HEK293 (cell line): ENCODE measurements around the gene COX7A2.

ENCODE experiments used
- ATF2 ChIP-seq: fragments of 450-650 bp; formaldehyde crosslinking; IDR thresholded peaks from 2 replicates; pipeline ENCODE4 v1.5.1; 2016; ENCODE audit warnings: missing biosample characterization, missing genetic modification characterization, low read depth
- EGR2 ChIP-seq: fragments of 450-650 bp; formaldehyde crosslinking; IDR thresholded peaks from 2 replicates; pipeline ENCODE4 v1.5.1; 2016; ENCODE audit warnings: low read depth, missing biosample characterization, missing genetic modification characterization
- HIC1 ChIP-seq: fragments of 450-650 bp; formaldehyde crosslinking; IDR thresholded peaks from 2 replicates; pipeline ENCODE4 v1.5.1; 2016; ENCODE audit warnings: missing biosample characterization, missing genetic modification characterization
- INSM2 ChIP-seq: fragments of 450-650 bp; formaldehyde crosslinking; IDR thresholded peaks from 2 replicates; pipeline ENCODE4 v1.5.1; 2016; ENCODE audit warnings: missing biosample characterization, missing genetic modification characterization
- KLF8 ChIP-seq: fragments of 450-650 bp; formaldehyde crosslinking; IDR thresholded peaks from 2 replicates; pipeline ENCODE4 v1.5.1; 2016; ENCODE audit warnings: missing biosample characterization, missing genetic modification characterization
- KLF9 ChIP-seq: fragments of 450-650 bp; formaldehyde crosslinking; IDR thresholded peaks from 2 replicates; pipeline ENCODE4 v1.5.1; 2016; ENCODE audit warnings: missing biosample characterization, missing genetic modification characterization, low read depth
- MYNN ChIP-seq: fragments of 450-650 bp; formaldehyde crosslinking; IDR thresholded peaks from 2 replicates; pipeline ENCODE4 v1.5.1; 2016; ENCODE audit warnings: missing biosample characterization, missing genetic modification characterization, borderline replicate concordance
- REST ChIP-seq: fragments of 450-650 bp; formaldehyde crosslinking; IDR thresholded peaks from 2 replicates; pipeline ENCODE4 v1.5.1; 2016; ENCODE audit warnings: missing biosample characterization, missing genetic modification characterization
- SP2 ChIP-seq: fragments of 450-650 bp; formaldehyde crosslinking; IDR thresholded peaks from 2 replicates; pipeline ENCODE4 v1.5.1; 2016; ENCODE audit warnings: missing biosample characterization, missing genetic modification characterization
- TCF7L2 ChIP-seq: IDR thresholded peaks from 2 replicates; pipeline ENCODE4 v1.6.1; 2011; ENCODE audit warnings: low read depth, mild to moderate bottlenecking, inconsistent platforms, low read length, moderate library complexity, borderline replicate concordance
- ZNF10 ChIP-seq: fragments of 450-650 bp; formaldehyde crosslinking; IDR thresholded peaks from 2 replicates; pipeline ENCODE4 v1.5.1; 2017; ENCODE audit warnings: missing biosample characterization, missing genetic modification characterization
- ZNF155 ChIP-seq: fragments of 450-650 bp; formaldehyde crosslinking; IDR thresholded peaks from 2 replicates; pipeline ENCODE4 v1.5.1; 2016; ENCODE audit warnings: missing biosample characterization, missing genetic modification characterization
- ZNF16 ChIP-seq: fragments of 450-650 bp; formaldehyde crosslinking; IDR thresholded peaks from 2 replicates; pipeline ENCODE4 v1.5.1; 2016; ENCODE audit warnings: low read depth, missing biosample characterization, missing genetic modification characterization
- ZNF174 ChIP-seq: fragments of 450-650 bp; formaldehyde crosslinking; IDR thresholded peaks from 2 replicates; pipeline ENCODE4 v1.5.0; 2017; ENCODE audit warnings: missing biosample characterization, mild to moderate bottlenecking, missing genetic modification characterization
- ZNF2 ChIP-seq: fragments of 450-650 bp; formaldehyde crosslinking; IDR thresholded peaks from 2 replicates; pipeline ENCODE4 v1.5.1; 2016; ENCODE audit warnings: missing biosample characterization, missing genetic modification characterization
- ZNF302 ChIP-seq: fragments of 450-650 bp; formaldehyde crosslinking; IDR thresholded peaks from 2 replicates; pipeline ENCODE4 v1.5.1; 2016; ENCODE audit warnings: missing biosample characterization, missing genetic modification characterization, low read depth
- ZNF501 ChIP-seq: fragments of 450-650 bp; formaldehyde crosslinking; IDR thresholded peaks from 2 replicates; pipeline ENCODE4 v1.5.1; 2016; ENCODE audit warnings: missing biosample characterization, missing genetic modification characterization
- ZNF549 ChIP-seq: fragments of 450-650 bp; IDR thresholded peaks from 2 replicates; pipeline ENCODE4 v1.5.1; 2018; ENCODE audit warnings: missing biosample characterization, missing genetic modification characterization, mild to moderate bottlenecking, inconsistent platforms, moderate library complexity
- ZNF610 ChIP-seq: fragments of 450-650 bp; formaldehyde crosslinking; IDR thresholded peaks from 2 replicates; pipeline ENCODE4 v1.5.1; 2016; ENCODE audit warnings: missing biosample characterization, missing genetic modification characterization, borderline replicate concordance
- ZNF658 ChIP-seq: fragments of 450-650 bp; formaldehyde crosslinking; IDR thresholded peaks from 2 replicates; pipeline ENCODE4; 2016; ENCODE audit warnings: missing biosample characterization, missing genetic modification characterization
- ZNF692 ChIP-seq: fragments of 450-650 bp; formaldehyde crosslinking; IDR thresholded peaks from 2 replicates; pipeline ENCODE4 v1.5.1; 2016; ENCODE audit warnings: missing biosample characterization, missing genetic modification characterization
- ZNF701 ChIP-seq: fragments of 450-650 bp; formaldehyde crosslinking; IDR thresholded peaks from 2 replicates; pipeline ENCODE4 v1.5.1; 2016; ENCODE audit warnings: missing biosample characterization, missing genetic modification characterization
- ZNF747 ChIP-seq: fragments of 450-650 bp; formaldehyde crosslinking; IDR thresholded peaks from 2 replicates; pipeline ENCODE4 v1.5.1; 2016; ENCODE audit warnings: missing biosample characterization, missing genetic modification characterization
- ZNF76 ChIP-seq: fragments of 450-650 bp; formaldehyde crosslinking; IDR thresholded peaks from 2 replicates; pipeline ENCODE4; 2016; ENCODE audit warnings: low read depth, missing biosample characterization, missing genetic modification characterization, borderline replicate concordance
- ZNF777 ChIP-seq: fragments of 450-650 bp; formaldehyde crosslinking; IDR thresholded peaks from 2 replicates; pipeline ENCODE4 v1.5.1; 2017; ENCODE audit warnings: missing biosample characterization, missing genetic modification characterization, borderline replicate concordance
- ZSCAN18 ChIP-seq: fragments of 450-650 bp; formaldehyde crosslinking; IDR thresholded peaks from 2 replicates; pipeline ENCODE4 v1.5.1; 2016; ENCODE audit warnings: missing biosample characterization, missing genetic modification characterization
- ZSCAN23 ChIP-seq: fragments of 450-650 bp; formaldehyde crosslinking; IDR thresholded peaks from 2 replicates; pipeline ENCODE4 v1.5.1; 2016; ENCODE audit warnings: missing biosample characterization, missing genetic modification characterization
- ZXDB ChIP-seq: fragments of 450-650 bp; formaldehyde crosslinking; IDR thresholded peaks from 2 replicates; pipeline ENCODE4 v1.5.1; 2016; ENCODE audit warnings: missing biosample characterization, missing genetic modification characterization

Gene COX7A2

GRCh38 chr6:75205776-75206575 is 37.6 kb downstream of the COX7A2 start, which contains the start of gene COL12A1 (continued):
- TF ChIP-seq ZNF155 (tag by site-specific recombination) (no peak), ZNF174 (tag by site-specific recombination) (no peak), ZXDB (peak; percentile 58), ZNF777 (tag by site-specific recombination) (peak; percentile 81; the same call in 1 of the 2 replicates), ZNF76 (tag by site-specific recombination) (no peak; the same call in 1 of the 2 replicates), REST (peak; percentile 30; the same call in 1 of the 2 replicates), ATF2 (tag by site-specific recombination) (0 out of 2 replicates have a peak, but pooled peaks have one; percentile 34), ZNF747 (tag by site-specific recombination) (no peak), ZNF302 (tag by site-specific recombination) (no peak), KLF9 (tag by site-specific recombination) (no peak; the same call in 1 of the 2 replicates), ZNF2 (no peak), EGR2 (tag by site-specific recombination) (peak; percentile 83), KLF8 (tag by site-specific recombination) (peak; percentile 71), INSM2 (tag by site-specific recombination) (peak; percentile 60), ZSCAN18 (tag by site-specific recombination) (no peak), TCF7L2 (no peak), ZNF549 (tag by site-specific recombination) (no peak), ZNF692 (peak; percentile 70; the same call in 1 of the 2 replicates), ZNF658 (tag by site-specific recombination) (no peak), ZNF10 (tag by site-specific recombination) (peak; percentile 81), ZNF610 (tag by site-specific recombination) (no peak), ZNF701 (no peak), SP2 (tag by site-specific recombination) (peak; percentile 70), ZSCAN23 (no peak), HIC1 (tag by site-specific recombination) (0 out of 2 replicates have a peak, but pooled peaks have one; percentile 69), ZNF16 (tag by site-specific recombination) (no peak), ZNF501 (tag by site-specific recombination) (peak; percentile 77; the same call in 1 of the 2 replicates), MYNN (tag by site-specific recombination) (no peak)
